A549 (cell line): ENCODE measurements around the gene CTRB2. TPM values are rescaled to one million over a fixed set of nuclear protein-coding genes. Genes with fewer than 3 reads are reported as not detected.

Experiments used
- ATAC-seq, 2 experiments: fragments of 200-7000 bp in 1 of 2; fragments of >200 bp in 1 of 2; cut with Nextera tagmentation in 1 of 2; cut with Tn5 transposase in 1 of 2; 3 replicates each; pipeline versions ENCODE4 v1.8.0 to v1.9.1; 2018 to 2020; ENCODE audit warnings: mild to moderate bottlenecking in 1 of 2, moderate library complexity in 1 of 2
- CTCF ChIA-PET: fragments of 300-600 bp; sonication (Branson Sonifier 250); formaldehyde crosslinking; extraction: SDS; loops from one replicate; lab custom pipeline; 2021; ENCODE audit warnings: antibody characterized with exemption, inconsistent platforms; lab: Yijun Ruan, JAX
- POLR2A ChIA-PET: fragments of 350-600 bp; formaldehyde crosslinking; extraction: SDS; loops from one replicate; lab custom pipeline; 2021; ENCODE audit warnings: antibody characterized with exemption, inconsistent platforms; lab: Yijun Ruan, JAX
- DNase-seq, 2 experiments: peaks; one replicate each; pipeline versions ENCODE4 v3.0.0 to v3.0.0-alpha.2; 2011 to 2016; ENCODE audit warnings: low read depth in 1 of 2, low spot score in 1 of 2
- FAIRE-seq: peaks from 2 replicates; lab custom pipeline; 2011; peaks lifted over from hg19 to GRCh38; lab: Jason Lieb, UNC
- H3K27ac ChIP-seq, 2 experiments: fragments of >200 bp; sonication (Bioruptor Twin); formaldehyde crosslinking; 3 replicates each; pipeline ENCODE4 v1.5.1; 2016 to 2017
- H3K4me1 ChIP-seq: fragments of >200 bp; sonication (Bioruptor Twin); formaldehyde crosslinking; 3 replicates; pipeline ENCODE4 v1.6.1; 2016
- H3K4me2 ChIP-seq: fragments of >200 bp; sonication (Bioruptor Twin); formaldehyde crosslinking; 3 replicates; pipeline ENCODE4 v1.6.1; 2016
- H3K4me3 ChIP-seq: fragments of >200 bp; sonication (Bioruptor Twin); formaldehyde crosslinking; 3 replicates; pipeline ENCODE4 v1.5.1; 2016
- H3K9me3 ChIP-seq: fragments of >200 bp; sonication (Bioruptor Twin); formaldehyde crosslinking; 3 replicates; pipeline ENCODE4 v1.6.1; 2016
- CBX8 ChIP-seq: fragments of 200-600 bp; sonication (generic); IDR thresholded peaks from 2 replicates; pipeline ENCODE4 v1.6.1; 2016
- CEBPB ChIP-seq, 2 experiments: fragments of >200 bp in 1 of 2; sonication (Bioruptor Twin) in 1 of 2; formaldehyde crosslinking in 1 of 2; IDR thresholded peaks; 2 replicates each; pipeline ENCODE4 v1.6.1; 2012 to 2016
- E2F6 ChIP-seq: IDR thresholded peaks from 2 replicates; pipeline ENCODE4 v1.6.1; 2012; ENCODE audit warnings: low read depth, borderline replicate concordance
- ESRRA ChIP-seq: fragments of 150-350 bp; IDR thresholded peaks from 2 replicates; pipeline ENCODE4 v1.6.1; 2014; ENCODE audit warnings: mild to moderate bottlenecking, low read length, borderline replicate concordance
- HEYL ChIP-seq: fragments of 250-450 bp; sonication (Bioruptor Pico); IDR thresholded peaks from 2 replicates; pipeline ENCODE4 v1.8.0; 2021; ENCODE audit warnings: mild to moderate bottlenecking, moderate library complexity
- HOXA7 ChIP-seq: fragments of 250-450 bp; sonication (Bioruptor Pico); IDR thresholded peaks from 2 replicates; pipeline ENCODE4 v1.5.0; 2020; ENCODE audit warnings: mild to moderate bottlenecking, moderate library complexity
- HOXB5 ChIP-seq: fragments of 250-450 bp; sonication (Bioruptor Pico); IDR thresholded peaks from 2 replicates; pipeline ENCODE4 v1.5.0; 2020; ENCODE audit warnings: mild to moderate bottlenecking, moderate library complexity
- JUNB ChIP-seq: fragments of >200 bp; sonication (Bioruptor Twin); formaldehyde crosslinking; IDR thresholded peaks from 2 replicates; pipeline ENCODE4 v1.6.1; 2016
- KDM1A ChIP-seq: fragments of 200-600 bp; sonication (generic); IDR thresholded peaks from 2 replicates; pipeline ENCODE4 v1.6.1; 2016; ENCODE audit warnings: low read depth, mild to moderate bottlenecking
- MAZ ChIP-seq: fragments of 150-350 bp; IDR thresholded peaks from 2 replicates; pipeline ENCODE4 v1.6.1; 2014; ENCODE audit warnings: antibody characterized with exemption, low read depth, low read length, borderline replicate concordance
- NR3C1 ChIP-seq: fragments of >200 bp; sonication (Bioruptor Twin); formaldehyde crosslinking; IDR thresholded peaks from 3 replicates; pipeline ENCODE4 v1.6.1; 2017
- POLR2A ChIP-seq: IDR thresholded peaks from 2 replicates; pipeline ENCODE4 v1.6.1; 2012; ENCODE audit warnings: mild to moderate bottlenecking, low read length
- RAD21 ChIP-seq, 2 experiments: fragments of >200 bp in 1 of 2; sonication (Bioruptor Twin) in 1 of 2; formaldehyde crosslinking in 1 of 2; IDR thresholded peaks in 1 of 2; conservative IDR thresholded peaks in 1 of 2; 2 replicates in 1 of 2; 3 replicates in 1 of 2; pipeline ENCODE4 v1.6.1; 2012 to 2018; ENCODE audit warnings: inconsistent platforms in 1 of 2
- RARB ChIP-seq: fragments of 250-450 bp; sonication (Bioruptor Pico); IDR thresholded peaks from 2 replicates; pipeline ENCODE4 v1.8.0; 2021; ENCODE audit warnings: mild to moderate bottlenecking, moderate library complexity
- SMC3 ChIP-seq: fragments of >200 bp; sonication (Bioruptor Twin); formaldehyde crosslinking; IDR thresholded peaks from 3 replicates; pipeline ENCODE4 v1.6.1; 2018; ENCODE audit warnings: inconsistent platforms
- SREBF2 ChIP-seq: fragments of 450-650 bp; IDR thresholded peaks from 2 replicates; pipeline ENCODE4 v1.6.1; 2014; ENCODE audit warnings: mild to moderate bottlenecking, moderate library complexity
- ZFP36 ChIP-seq: fragments of 450-650 bp; IDR thresholded peaks from 2 replicates; pipeline ENCODE4 v1.6.1; 2014; ENCODE audit warnings: borderline replicate concordance; ENCODE audit not compliant: partially characterized antibody
- ZNF302 ChIP-seq: fragments of 250-450 bp; sonication (Bioruptor Pico); IDR thresholded peaks from 2 replicates; pipeline ENCODE4 v1.9.0; 2021; ENCODE audit warnings: inconsistent platforms, mild to moderate bottlenecking, moderate library complexity
- WGBS: methylation state at CpG from one replicate; pipeline ENCODE4 v1.1.6; 2017; ENCODE audit errors: missing lambda C conversion rate; 5-methylcytosine and 5-hydroxymethylcytosine counted together
- polyA plus RNA-seq, 4 experiments: library from polyadenylated mRNA; depleted of rRNA in 3 of 4; stranded (reverse); fragments of >200 nt; fragmentation: RNase III in 1 of 4; extraction: RNeasy Plus Mini Kit Qiagen cat#74134 plus additional on column Dnase treatment in 1 of 4; gene quantifications; 2 replicates in 3 of 4; 3 replicates in 1 of 4; pipeline ENCODE4 v1.2.3, GENCODE V29; 2011 to 2017
- TF ChIP-seq, protein P1 (sequence below): fragments of 250-450 bp; sonication (Bioruptor Pico); IDR thresholded peaks from 2 replicates; pipeline ENCODE4 v1.5.0; 2020; ENCODE audit warnings: low read depth, mild to moderate bottlenecking, moderate library complexity

CTRB2 gene
- polyA plus RNA-seq, 2 of the 4 experiments (the other 2 are of a cell fraction) = not detected

DNA sequence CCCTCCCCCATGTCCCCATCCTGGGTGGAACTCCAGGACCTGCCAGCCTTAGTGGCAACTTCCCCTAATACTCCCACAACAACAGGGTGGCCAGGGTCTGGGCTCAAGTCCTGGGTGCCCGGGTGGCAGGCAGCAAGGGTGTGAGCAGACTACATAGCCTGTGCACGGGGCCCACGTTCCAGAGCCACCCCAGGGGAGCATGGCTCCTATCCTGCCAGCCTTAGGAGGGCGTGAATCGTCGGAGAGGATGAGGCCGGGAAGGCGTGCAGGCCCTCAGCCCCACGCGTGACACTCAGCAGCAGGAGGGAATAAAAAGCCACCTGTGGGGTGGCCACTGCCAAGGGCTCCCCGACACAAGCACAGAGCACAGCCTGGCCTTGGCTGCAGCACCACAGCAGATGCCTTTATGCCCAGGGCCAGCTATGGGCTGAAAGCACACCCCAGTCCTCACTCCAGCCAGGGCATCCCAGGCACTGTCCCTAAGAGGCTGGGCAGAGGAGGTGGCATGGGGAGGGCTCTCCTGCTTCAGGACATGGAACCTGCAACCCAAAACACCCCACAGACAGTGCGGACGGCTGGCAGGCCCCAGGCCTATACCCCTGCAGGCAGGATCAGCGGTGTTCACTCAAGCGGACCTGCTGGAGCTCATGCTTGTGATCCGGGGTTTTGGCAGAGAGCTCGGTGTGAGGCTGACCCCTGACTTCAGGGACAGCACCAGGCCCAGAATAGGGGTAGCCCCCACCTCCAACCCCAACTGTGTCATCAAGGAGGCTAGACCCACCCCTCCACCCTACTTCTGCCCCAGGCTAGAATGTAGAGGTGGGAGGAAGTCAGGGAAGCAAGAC lies 41.8 kb upstream of the CTRB2 start:
- H3K4me2 ChIP-seq = peak overlapping the region; percentile 97
- TF ChIP-seq SMC3 = no peak
- TF ChIP-seq RAD21 (conservative IDR thresholded peaks at IDR 0.05 in 1 of 2, IDR thresholded peaks at IDR 0.05 in 1 of 2) = no peak
- no peak for TF ChIP-seq HEYL (CRISPR knock-in tag)
- no peak for TF ChIP-seq ESRRA
- TF ChIP-seq SREBF2 = no peak
- CTCF ChIA-PET = interaction anchor here (1.0 to 11.7 kb wide), 5 partner anchors 10 to 138 kb away, joined by 3 to 139 read pairs (median 6); no protein-coding TSS in a partner anchor
- FAIRE-seq (no peak), ATAC-seq (no peak), DNase-seq (no peak)
- WGBS = 92% methylated on average over 17 of the region's 17 CpGs
- peak overlapping the region in 1 of 2 experiments; percentile 99; a peak in 3 of 6 replicates for H3K27ac ChIP-seq
- no peaks in the 10 kb centered on the region for H3K9me3 ChIP-seq
- no peak overlapping the region for H3K4me3 ChIP-seq
- peaks cover 86% of the 10 kb centered on the region for H3K4me1 ChIP-seq
- POLR2A ChIA-PET = interaction anchor here (3.4 kb wide), 1 partner anchor 57 kb away, joined by 15 read pairs; no protein-coding TSS in a partner anchor

DNA sequence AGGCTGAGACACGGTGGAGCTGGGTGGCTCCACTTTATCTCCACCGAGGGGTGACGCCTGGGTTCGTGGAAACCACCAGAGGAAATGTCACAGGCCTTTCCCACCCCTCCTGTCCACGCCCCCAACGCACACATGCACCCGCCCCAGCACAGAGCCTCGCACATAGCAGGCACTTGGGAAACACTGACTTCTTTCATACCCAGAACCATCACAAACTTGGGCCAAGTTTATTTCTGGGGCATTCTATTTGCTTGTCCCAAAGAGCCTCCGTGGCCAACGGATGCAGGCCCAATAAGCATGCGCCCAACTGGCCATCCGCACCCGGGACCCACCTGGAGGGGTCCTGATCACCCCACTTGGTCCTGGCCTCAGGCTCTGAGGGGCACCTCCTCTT lies 41.2 kb upstream of the CTRB2 start:
- ATAC-seq = no peak
- TF ChIP-seq ZNF302 = no peak
- TF ChIP-seq CBX8 = no peak
- TF ChIP-seq HOXA7 (CRISPR knock-in tag) = no peak
- no peak for TF ChIP-seq KDM1A
- TF ChIP-seq, all 56 proteins: peak for 0
- 93% methylated on average over 10 of the region's 13 CpGs for WGBS
- Histone ChIP-seq H3K9me3 (no peaks in the 10 kb centered on the region), H3K27ac (peak overlapping the region in 1 of 2 experiments; percentile 99; a peak in 3 of 6 replicates), H3K4me1 (peaks cover 84% of the 10 kb centered on the region), H3K4me3 (no peak overlapping the region), H3K4me2 (0 out of 3 replicates have a peak overlapping the region, but pooled peaks have one; percentile 6)
- POLR2A ChIA-PET = no interaction called here
- CTCF ChIA-PET = interaction anchor here (1.1 to 11.7 kb wide), 3 partner anchors 14 to 137 kb away, joined by 3 to 139 read pairs (median 3); no protein-coding TSS in a partner anchor
- no peak for FAIRE-seq
- no peak for DNase-seq

DNA sequence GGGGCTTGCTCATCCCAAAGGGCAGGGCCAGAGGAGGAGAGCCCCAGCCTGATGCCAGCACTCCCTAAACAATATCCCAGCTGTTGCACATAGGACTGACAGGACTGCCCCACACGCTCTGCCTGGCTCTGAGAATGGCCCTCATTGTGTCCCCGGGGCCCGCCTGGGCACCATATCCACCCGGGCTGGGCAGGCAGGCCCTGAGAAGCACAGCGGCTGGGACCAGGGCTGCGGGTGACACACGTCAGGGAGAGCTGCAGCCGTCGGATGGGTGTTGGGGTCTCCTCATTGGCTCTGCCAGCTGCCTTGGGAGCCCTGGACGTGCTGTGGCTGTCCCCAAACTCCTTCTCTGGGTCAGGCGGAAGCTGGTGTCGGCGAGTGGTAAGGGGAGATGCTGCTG lies 40.3 kb upstream of the CTRB2 start:
- Histone ChIP-seq H3K4me2 (peak overlapping the region; percentile 71; the same call in 1 of the 3 replicates), H3K27ac (peak overlapping the region; percentile 82 to 99)

GRCh38 chr16:75246504-75247205 lies 39.7 kb upstream of the CTRB2 start:
- no peak for FAIRE-seq
- no peak for ATAC-seq
- TF ChIP-seq POLR2A (no peak), JUNB (no peak), MAZ (no peak), KDM1A (no peak), E2F6 (no peak)
- TF ChIP-seq, all 56 proteins: peak for 0
- 88% methylated on average over 11 of the region's 12 CpGs for WGBS
- Histone ChIP-seq H3K9me3 (no peaks in the 10 kb centered on the region), H3K27ac (peak overlapping the region; percentile 82 to 99), H3K4me2 (peak overlapping the region; percentile 71), H3K4me3 (no peak overlapping the region), H3K4me1 (peaks cover 69% of the 10 kb centered on the region)
- no peak for DNase-seq
- ChIA-PET CTCF (interaction anchor here (1.2 to 11.7 kb wide), 4 partner anchors 13 to 139 kb away, joined by 3 to 139 read pairs (median 10); no protein-coding TSS in a partner anchor), POLR2A (interaction anchor here (1.4 kb wide), 1 partner anchor 132 kb away, joined by 3 read pairs; no protein-coding TSS in a partner anchor)

More for the DNA sequence above, 40.3 kb upstream of the CTRB2 start:
- 91% methylated on average over 12 of the region's 13 CpGs for WGBS
- CTCF ChIA-PET = interaction anchor here (0.5 to 11.7 kb wide), 4 partner anchors 13 to 215 kb away, joined by 3 to 139 read pairs (median 3); no protein-coding TSS in a partner anchor
- no peak for DNase-seq
- Histone ChIP-seq H3K4me3 (no peak overlapping the region), H3K9me3 (no peaks in the 10 kb centered on the region), H3K4me1 (peaks cover 75% of the 10 kb centered on the region)
- no peak for ATAC-seq
- no peak for FAIRE-seq
- TF ChIP-seq ZNF302 (no peak), HOXB5 (no peak), CEBPB (IDR thresholded peaks at IDR 0.05) (no peak), NR3C1 (no peak), RARB (no peak), ZFP36 (no peak)
- TF ChIP-seq, protein P1, sequence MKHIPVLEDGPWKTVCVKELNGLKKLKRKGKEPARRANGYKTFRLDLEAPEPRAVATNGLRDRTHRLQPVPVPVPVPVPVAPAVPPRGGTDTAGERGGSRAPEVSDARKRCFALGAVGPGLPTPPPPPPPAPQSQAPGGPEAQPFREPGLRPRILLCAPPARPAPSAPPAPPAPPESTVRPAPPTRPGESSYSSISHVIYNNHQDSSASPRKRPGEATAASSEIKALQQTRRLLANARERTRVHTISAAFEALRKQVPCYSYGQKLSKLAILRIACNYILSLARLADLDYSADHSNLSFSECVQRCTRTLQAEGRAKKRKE (CRISPR knock-in tag) = no peak
- POLR2A ChIA-PET = no interaction called here
